Fibroblast of lung (primary cell): ENCODE data around the gene SPTBN1.

ENCODE experiments used
- CTCF ChIP-seq, 2 donors: IDR thresholded peaks in 1 of 2; conservative IDR thresholded peaks in 1 of 2; 1 replicate in 1 of 2; 2 replicates in 1 of 2; pipeline ENCODE4 v1.5.1; 2011 to 2012; ENCODE audit warnings: low read length in 2 of 2, control low read depth in 1 of 2, inconsistent platforms in 1 of 2, low read depth in 1 of 2, mild to moderate bottlenecking in 1 of 2
- EZH2 ChIP-seq: IDR thresholded peaks from 2 replicates; pipeline ENCODE4 v1.5.1; 2012; ENCODE audit warnings: low read length, control low read depth, mild to moderate bottlenecking; ENCODE audit errors: missing control alignments

- TF ChIP-seq CTCF (conservative IDR thresholded peaks at IDR 0.05 in 1 of 2, IDR thresholded peaks at IDR 0.05 in 1 of 2; ENCODE audit: low read depth in 1 of 2, low read length in 2 of 2), result no peak
- TF ChIP-seq EZH2, result no peak
Measured at GRCh38 chr2:54582987-54583386, 126.9 kb downstream of the SPTBN1 start.
